WERI-Rb-1 (cell line): ENCODE results near the gene TMEM92.

ENCODE experiments used
- DNase-seq: peaks from one replicate; pipeline ENCODE4 v3.0.0-alpha.2; 2020
- H3K27ac ChIP-seq: fragments of 250-450 bp; sonication (Bioruptor Pico); 2 replicates; pipeline ENCODE4 v1.5.1; 2020; ENCODE audit warnings: mild to moderate bottlenecking, moderate library complexity
- H3K27me3 ChIP-seq: fragments of 250-450 bp; sonication (Bioruptor Pico); 2 replicates; pipeline ENCODE4 v1.5.1; 2021; ENCODE audit warnings: mild to moderate bottlenecking, low read depth, moderate library complexity; ENCODE audit not compliant: insufficient read depth, severe bottlenecking
- H3K36me3 ChIP-seq: fragments of 250-450 bp; sonication (Bioruptor Pico); 2 replicates; pipeline ENCODE4 v1.5.1; 2020; ENCODE audit warnings: mild to moderate bottlenecking, moderate library complexity
- H3K4me3 ChIP-seq: 2 replicates; pipeline ENCODE4 v1.5.1; 2011; ENCODE audit warnings: low read depth, mild to moderate bottlenecking, control low read depth, low read length
- H3K9me3 ChIP-seq: fragments of 250-450 bp; sonication (Bioruptor Pico); 2 replicates; pipeline ENCODE4 v1.5.1; 2021; ENCODE audit warnings: mild to moderate bottlenecking, moderate library complexity; ENCODE audit not compliant: severe bottlenecking
- TF ChIP-seq, protein P1 (sequence below): IDR thresholded peaks from 2 replicates; pipeline ENCODE4 v1.5.1; 2011; ENCODE audit warnings: low read depth, mild to moderate bottlenecking, control low read depth, inconsistent platforms, low read length

TMEM92 gene

DNA sequence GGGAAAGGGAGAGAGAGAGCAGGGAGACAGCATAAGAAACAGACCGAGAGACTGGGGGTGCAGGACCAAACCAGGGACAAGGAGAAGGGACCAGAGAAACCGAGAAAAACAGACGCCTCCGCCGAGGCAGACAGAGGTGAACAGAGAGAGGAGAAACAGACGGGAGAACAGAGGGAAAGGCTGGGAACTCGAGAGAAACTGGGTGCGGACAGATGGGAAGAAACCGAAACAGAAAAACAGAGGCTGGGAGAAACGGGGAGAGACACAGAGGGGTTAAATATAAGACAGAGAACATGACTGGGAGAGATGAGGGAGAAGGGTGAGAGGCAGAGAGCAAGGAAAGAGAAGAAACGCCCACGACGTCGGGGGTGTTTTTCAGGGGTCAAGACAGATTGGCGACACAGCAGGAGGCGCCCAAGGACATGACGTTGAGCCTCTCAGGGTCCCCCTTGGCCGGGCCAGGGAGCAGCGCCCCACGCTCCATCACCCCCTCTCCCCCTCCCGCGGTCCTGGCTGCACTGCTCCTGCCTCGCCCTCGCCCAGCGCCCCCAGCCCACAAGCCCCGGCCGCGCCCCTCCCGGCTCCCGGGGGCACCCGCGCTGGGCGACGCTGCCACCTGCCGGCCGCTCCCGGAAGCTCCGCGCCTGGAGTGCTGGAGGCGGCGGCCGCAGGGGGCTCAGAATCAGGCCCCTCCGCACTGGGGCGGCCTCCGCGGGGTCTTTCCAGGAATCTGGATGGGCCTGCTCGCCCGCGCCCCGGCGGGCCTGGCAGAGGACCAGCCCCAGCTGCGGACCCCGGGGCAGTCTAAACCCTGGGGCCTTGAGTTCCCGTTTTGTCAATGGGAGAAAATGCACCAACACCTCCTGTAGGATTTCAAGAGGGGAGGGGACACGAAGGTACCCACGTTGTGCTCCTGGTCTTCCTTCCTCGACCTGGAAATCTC lies 1.3 kb upstream of the TMEM92 start:
- H3K9me3 ChIP-seq, result no peaks in the 10 kb centered on the region
- no peaks in the 10 kb centered on the region for H3K36me3 ChIP-seq
- TF ChIP-seq, protein P1, sequence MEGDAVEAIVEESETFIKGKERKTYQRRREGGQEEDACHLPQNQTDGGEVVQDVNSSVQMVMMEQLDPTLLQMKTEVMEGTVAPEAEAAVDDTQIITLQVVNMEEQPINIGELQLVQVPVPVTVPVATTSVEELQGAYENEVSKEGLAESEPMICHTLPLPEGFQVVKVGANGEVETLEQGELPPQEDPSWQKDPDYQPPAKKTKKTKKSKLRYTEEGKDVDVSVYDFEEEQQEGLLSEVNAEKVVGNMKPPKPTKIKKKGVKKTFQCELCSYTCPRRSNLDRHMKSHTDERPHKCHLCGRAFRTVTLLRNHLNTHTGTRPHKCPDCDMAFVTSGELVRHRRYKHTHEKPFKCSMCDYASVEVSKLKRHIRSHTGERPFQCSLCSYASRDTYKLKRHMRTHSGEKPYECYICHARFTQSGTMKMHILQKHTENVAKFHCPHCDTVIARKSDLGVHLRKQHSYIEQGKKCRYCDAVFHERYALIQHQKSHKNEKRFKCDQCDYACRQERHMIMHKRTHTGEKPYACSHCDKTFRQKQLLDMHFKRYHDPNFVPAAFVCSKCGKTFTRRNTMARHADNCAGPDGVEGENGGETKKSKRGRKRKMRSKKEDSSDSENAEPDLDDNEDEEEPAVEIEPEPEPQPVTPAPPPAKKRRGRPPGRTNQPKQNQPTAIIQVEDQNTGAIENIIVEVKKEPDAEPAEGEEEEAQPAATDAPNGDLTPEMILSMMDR, result peak; percentile 75
- no peaks in the 10 kb centered on the region for H3K27me3 ChIP-seq
- peak overlapping the region; percentile 47 for H3K27ac ChIP-seq
- peak; percentile 70 for DNase-seq
- H3K4me3 ChIP-seq, result peak overlapping the region; percentile 55

DNA sequence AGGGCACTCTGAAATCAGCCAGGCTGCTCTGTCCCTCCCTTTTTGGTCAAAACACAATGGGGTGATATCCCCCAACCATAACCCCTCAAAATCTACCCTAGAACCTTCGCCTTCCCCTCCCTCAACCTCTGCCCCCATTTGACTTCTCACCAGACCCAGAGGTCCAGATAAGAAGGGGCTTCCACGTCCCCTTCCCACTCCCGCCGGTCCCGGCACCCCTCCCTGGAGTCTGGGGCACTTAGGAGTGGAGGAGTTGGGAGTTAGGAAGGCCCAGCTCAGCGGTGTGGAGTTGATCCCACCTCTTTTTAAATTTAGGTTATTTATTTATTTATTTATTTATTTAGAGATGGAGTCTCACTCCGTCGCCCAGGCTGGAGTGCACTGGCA lies 619 bp upstream of the TMEM92 start:
- no peaks in the 10 kb centered on the region for H3K9me3 ChIP-seq
- H3K36me3 ChIP-seq, result no peaks in the 10 kb centered on the region
- H3K4me3 ChIP-seq, result no peak overlapping the region
- TF ChIP-seq, protein P1, result no peak
- no peak overlapping the region; the same call in 1 of the 2 replicates for H3K27ac ChIP-seq
- no peaks in the 10 kb centered on the region for H3K27me3 ChIP-seq
- DNase-seq, result no peak

DNA sequence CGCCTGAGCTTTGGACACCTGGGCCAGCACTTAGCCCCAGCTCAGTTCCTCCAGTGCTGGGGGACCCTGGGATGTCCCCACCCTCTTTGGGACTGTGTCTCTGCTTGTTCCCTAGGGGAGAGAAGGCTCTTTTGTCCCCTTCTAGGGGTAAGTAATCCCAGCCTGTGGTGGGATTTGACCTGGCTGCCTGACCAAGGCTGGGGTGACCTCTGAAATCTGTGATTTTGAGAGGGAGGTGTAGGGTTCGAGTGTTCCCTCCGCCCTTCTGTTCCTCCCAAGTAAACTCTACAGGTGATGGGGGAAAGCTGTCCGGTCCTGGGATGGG lies 593 bp downstream of the TMEM92 start:
- Histone ChIP-seq H3K36me3 (no peaks in the 10 kb centered on the region), H3K27ac (no peak overlapping the region), H3K9me3 (no peaks in the 10 kb centered on the region), H3K4me3 (no peak overlapping the region), H3K27me3 (no peaks in the 10 kb centered on the region)
- TF ChIP-seq, protein P1, result no peak
- no peak for DNase-seq

DNA sequence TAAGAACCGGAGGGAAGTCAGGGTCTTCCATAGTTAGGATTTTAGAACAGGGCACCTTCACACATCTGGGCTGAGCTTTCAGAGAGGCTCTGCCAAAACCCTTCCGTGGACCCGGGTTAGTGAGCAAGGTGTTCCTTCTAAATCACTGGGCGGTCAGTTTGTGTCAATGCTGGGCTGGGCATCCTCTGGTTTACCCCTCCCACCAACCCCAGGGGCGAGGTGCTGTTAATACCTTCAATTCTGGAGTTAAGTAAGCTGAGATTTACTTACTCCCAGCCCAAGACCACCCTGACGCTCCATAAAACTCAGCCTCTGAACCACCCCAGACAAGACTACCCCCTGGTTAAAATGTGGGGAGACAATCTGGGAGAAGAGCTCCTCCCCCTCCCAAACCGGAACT lies 1.0 kb downstream of the TMEM92 start:
- TF ChIP-seq, protein P1, result no peak
- H3K9me3 ChIP-seq, result no peaks in the 10 kb centered on the region
- no peaks in the 10 kb centered on the region for H3K36me3 ChIP-seq
- H3K4me3 ChIP-seq, result no peak overlapping the region
- DNase-seq, result no peak
- H3K27me3 ChIP-seq, result no peaks in the 10 kb centered on the region
- H3K27ac ChIP-seq, result no peak overlapping the region

DNA sequence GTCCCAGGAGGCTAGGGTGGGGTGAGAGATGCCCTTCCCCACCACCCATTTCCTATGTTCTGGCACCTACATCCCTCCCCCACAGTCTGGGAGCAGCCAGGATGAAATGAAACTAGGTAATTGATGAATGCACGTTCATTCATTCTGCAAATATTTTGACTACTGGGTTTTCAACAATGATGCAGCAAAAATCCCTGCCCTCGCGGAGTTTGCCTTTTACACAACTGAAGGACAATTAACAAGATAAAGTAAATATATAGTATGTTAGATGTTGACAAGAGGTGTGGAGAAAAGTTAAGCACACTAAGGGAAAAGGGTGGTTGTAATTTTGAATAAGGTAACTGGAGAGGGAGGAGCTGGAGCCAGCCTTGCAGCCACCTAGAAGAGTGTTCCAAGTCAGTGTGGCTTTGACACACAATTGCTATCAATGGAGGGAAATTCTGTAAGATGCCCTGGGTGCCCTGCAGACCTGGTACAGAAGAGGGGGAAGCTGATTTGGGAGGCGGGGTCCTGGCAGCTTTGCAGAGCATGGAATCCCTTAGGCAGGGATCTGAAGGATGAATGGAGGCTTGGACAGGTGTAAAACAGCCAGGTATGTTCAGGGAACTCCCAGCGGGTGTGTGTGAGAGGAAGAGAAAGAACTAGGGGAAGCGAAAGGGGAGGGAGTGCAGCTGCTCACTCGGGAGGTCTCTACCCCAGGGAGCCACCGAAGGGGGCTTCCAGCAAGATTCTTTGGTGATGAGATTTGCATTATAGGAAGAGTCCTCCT lies 2.5 kb downstream of the TMEM92 start:
- no peak for DNase-seq
- Histone ChIP-seq H3K9me3 (no peaks in the 10 kb centered on the region), H3K27ac (no peak overlapping the region), H3K36me3 (no peaks in the 10 kb centered on the region), H3K4me3 (no peak overlapping the region), H3K27me3 (no peaks in the 10 kb centered on the region)
- TF ChIP-seq, protein P1, result no peak
